Measurements from ENCODE around the gene ISG20L2.

GRCh38 chr1:156748670-156749418 lies 20.3 kb upstream of the ISG20L2 start:
- TF ChIP-seq ZNF274 (IDR thresholded peaks at IDR 0.05; ENCODE audit: low read depth, low read length) (no peak), SUZ12 (IDR thresholded peaks at IDR 0.05; ENCODE audit: extremely low read depth, insufficient read depth, insufficient read length) (no peak)
